Activated CD8-positive, alpha-beta T cell treated with anti-CD3 and anti-CD28 coated beads, Interleukin-2, amount 10 ng/mL, durations not matched to agents 7 days and 5 days (primary cell): ENCODE results near the gene AMDHD2. TPM values are rescaled to one million over a fixed set of nuclear protein-coding genes. Genes with fewer than 3 reads are reported as not detected.

Experiments used
- ATAC-seq: fragments of 150-1000 bp; cut with Tn5 transposase; one replicate; pipeline ENCODE4 v1.10.0; 2021; ENCODE audit warnings: moderate library complexity
- CTCF ChIA-PET: fragments of 350-600 bp; sonication (Branson Sonifier 250); formaldehyde crosslinking; loops from one replicate; lab custom pipeline; 2021; ENCODE audit warnings: antibody characterized with exemption; lab: Charles Lee
- POLR2A ChIA-PET: fragments of 350-600 bp; sonication (Branson Sonifier 250); formaldehyde crosslinking; loops from one replicate; lab custom pipeline; 2021; ENCODE audit warnings: antibody characterized with exemption; lab: Charles Lee
- DNase-seq: peaks from one replicate; pipeline ENCODE4 v3.0.0-alpha.2; 2020
- H3K27ac Mint-ChIP-seq: one replicate; pipeline ENCODE4 v1.8.0; 2021; ENCODE audit warnings: mild to moderate bottlenecking, mixed read lengths
- H3K27me3 Mint-ChIP-seq: one replicate; pipeline ENCODE4 v1.8.0; 2021; ENCODE audit warnings: low read depth, mixed read lengths
- H3K36me3 Mint-ChIP-seq: one replicate; pipeline ENCODE4 v1.8.0; 2021; ENCODE audit warnings: low read depth, mixed read lengths
- H3K4me1 Mint-ChIP-seq: one replicate; pipeline ENCODE4 v1.8.0; 2021; ENCODE audit warnings: low read depth, mixed read lengths
- H3K4me3 Mint-ChIP-seq: one replicate; pipeline ENCODE4 v1.8.0; 2021; ENCODE audit warnings: mild to moderate bottlenecking, mixed read lengths
- H3K9me3 Mint-ChIP-seq: one replicate; pipeline ENCODE4 v1.8.0; 2022; ENCODE audit warnings: mixed read lengths; ENCODE audit not compliant: insufficient read depth
- total RNA-seq, 2 experiments: library from RNA; stranded (reverse); gene quantifications; one replicate each; pipeline ENCODE4 v1.2.3, GENCODE V29; 2021

The AMDHD2 gene, protein sequence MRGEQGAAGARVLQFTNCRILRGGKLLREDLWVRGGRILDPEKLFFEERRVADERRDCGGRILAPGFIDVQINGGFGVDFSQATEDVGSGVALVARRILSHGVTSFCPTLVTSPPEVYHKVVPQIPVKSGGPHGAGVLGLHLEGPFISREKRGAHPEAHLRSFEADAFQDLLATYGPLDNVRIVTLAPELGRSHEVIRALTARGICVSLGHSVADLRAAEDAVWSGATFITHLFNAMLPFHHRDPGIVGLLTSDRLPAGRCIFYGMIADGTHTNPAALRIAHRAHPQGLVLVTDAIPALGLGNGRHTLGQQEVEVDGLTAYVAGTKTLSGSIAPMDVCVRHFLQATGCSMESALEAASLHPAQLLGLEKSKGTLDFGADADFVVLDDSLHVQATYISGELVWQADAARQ
- 10 to 100 TPM; 54.0 to 58.5 TPM for total RNA-seq

DNA sequence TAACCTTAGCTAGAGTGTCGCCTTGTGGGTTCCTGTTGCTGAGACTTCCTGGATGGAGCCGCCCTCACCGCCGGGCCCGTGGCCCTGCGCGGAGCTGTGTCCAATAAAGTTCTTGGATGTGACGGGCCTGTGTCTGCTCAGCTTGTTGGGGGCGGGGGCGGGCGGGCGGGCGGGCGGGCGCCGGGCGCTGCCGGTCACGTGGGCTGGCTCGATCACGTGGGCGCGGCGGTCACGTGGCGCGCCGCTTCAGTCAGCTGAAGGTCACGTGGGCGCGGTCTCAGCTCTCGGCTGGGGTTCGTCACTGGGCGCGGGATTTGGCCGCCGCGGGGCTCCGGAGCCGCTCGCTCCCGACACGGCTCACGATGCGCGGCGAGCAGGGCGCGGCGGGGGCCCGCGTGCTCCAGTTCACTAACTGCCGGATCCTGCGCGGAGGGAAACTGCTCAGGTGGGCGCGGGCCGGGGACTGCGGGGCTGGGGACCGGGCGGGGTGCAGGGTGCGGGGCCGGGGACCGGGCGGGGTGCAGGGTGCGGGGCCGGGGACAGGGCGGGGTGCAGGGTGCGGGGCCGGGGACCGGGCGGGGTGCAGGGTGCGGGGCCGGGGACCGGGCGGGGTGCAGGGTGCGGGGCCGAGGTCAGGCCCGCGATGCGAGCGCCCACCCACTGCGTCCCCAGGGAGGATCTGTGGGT lies at the start of gene AMDHD2:
Gene AMDHD2 (plus strand): TSS at position 275 of the 687 bp plus-strand sequence. CDS start 88 bp downstream, at position 363.
- Mint-ChIP-seq H3K36me3 (peaks cover 35% of the 10 kb centered on the region), H3K9me3 (no peaks in the 10 kb centered on the region), H3K27me3 (no peaks in the 10 kb centered on the region), H3K4me1 (peaks cover 50% of the 10 kb centered on the region), H3K4me3 (peak within 1 kb of the TSS; percentile 87), H3K27ac (peak within 1 kb of the TSS; percentile 95)
- ChIA-PET POLR2A (interaction anchor here (0.9 to 2.6 kb wide), 7 partner anchors 9 to 360 kb away, joined by 3 to 48 read pairs (median 5); partner anchors contain the start of genes CCNF, CEMP1, PDPK1 and SRRM2), CTCF (interaction anchor here (1.3 to 1.4 kb wide), 2 partner anchors 12 to 19 kb away, joined by 4 to 5 read pairs; no protein-coding TSS in a partner anchor)
- DNase-seq, result peak; percentile 93
- ATAC-seq, result peak; percentile 69

DNA sequence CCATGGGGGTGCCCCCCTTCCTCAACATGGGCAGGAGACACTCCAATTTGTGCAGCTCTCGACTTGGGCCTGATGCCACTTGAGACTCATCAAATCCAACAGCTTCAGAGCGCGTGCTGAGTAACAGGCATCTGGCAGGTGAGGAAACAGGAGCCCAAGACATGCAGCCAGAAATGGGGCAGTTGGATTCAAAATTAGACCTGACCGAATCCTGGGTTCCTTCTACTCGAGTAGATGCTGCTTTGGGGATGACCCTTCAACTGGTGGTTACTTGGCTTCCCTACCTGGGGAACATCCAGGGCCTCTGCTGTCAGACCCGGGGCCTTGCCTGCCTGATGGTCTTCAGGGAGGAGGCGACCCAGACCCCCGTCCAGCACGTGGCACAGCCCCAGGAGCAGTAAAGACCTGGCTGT lies 49.6 kb upstream of the AMDHD2 start:
- no peaks in the 10 kb centered on the region for H3K36me3 Mint-ChIP-seq

DNA sequence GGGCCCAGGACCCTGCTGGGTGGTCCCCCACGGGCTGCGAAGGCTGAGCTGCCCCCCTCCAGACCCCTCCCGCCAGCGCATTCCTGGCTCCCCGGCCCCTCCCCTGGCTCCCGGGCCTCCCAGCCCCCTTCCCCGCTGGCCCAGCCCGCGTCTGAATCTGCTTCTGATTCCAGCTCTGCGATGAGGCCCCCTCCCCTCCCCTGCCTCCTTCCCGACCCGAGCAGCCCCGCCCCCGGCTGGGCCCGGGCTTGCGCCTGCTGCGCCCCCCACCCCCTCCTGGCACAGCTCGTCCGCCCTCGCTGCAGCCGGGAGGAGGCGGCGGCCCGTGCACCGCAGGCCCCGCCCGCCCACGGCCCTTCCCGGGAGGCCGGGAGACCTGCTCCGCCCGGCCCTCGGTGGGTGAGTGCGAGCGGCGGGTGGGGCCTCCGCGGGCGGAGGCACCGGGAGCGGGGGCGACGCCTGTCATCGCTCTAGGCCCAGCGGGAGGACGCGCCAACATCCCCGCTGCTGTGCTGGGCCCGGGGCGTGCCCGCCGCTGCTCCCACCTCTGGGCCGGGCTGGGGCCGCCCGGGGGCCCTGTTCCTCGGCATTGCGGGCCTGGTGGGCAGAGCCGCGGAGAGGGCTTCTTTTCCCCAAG lies 49.0 kb upstream of the AMDHD2 start, which contains the start of gene NTN3:
Gene NTN3 (plus strand): TSS at position 282 of the 637 bp plus-strand sequence. CDS start 405 bp downstream, outside the sequence.
- no peak for ATAC-seq
- Mint-ChIP-seq H3K36me3 (no peaks in the 10 kb centered on the region), H3K4me3 (no peak within 1 kb of the TSS), H3K27me3 (peaks cover 38% of the 10 kb centered on the region), H3K9me3 (no peaks in the 10 kb centered on the region), H3K27ac (no peak within 1 kb of the TSS), H3K4me1 (peaks cover 15% of the 10 kb centered on the region)
- DNase-seq, result no peak
- CTCF ChIA-PET, result interaction anchor here (1.4 to 3.3 kb wide), 2 partner anchors 11 to 30 kb away, joined by 4 to 10 read pairs; partner anchors contain the start of gene TEDC2
- POLR2A ChIA-PET, result interaction anchor here (3.2 kb wide), 1 partner anchor 10 kb away, joined by 14 read pairs; the partner anchor contains the start of gene TEDC2

More for the DNA sequence above, 49.6 kb upstream of the AMDHD2 start:
- peaks cover 38% of the 10 kb centered on the region for H3K27me3 Mint-ChIP-seq
- CTCF ChIA-PET, result interaction anchor here (1.4 to 3.3 kb wide), 3 partner anchors 11 to 31 kb away, joined by 3 to 10 read pairs (median 4); partner anchors contain the start of gene TEDC2
- no peaks in the 10 kb centered on the region for H3K9me3 Mint-ChIP-seq
- no peak overlapping the region for H3K27ac Mint-ChIP-seq
- peaks cover 11% of the 10 kb centered on the region for H3K4me1 Mint-ChIP-seq
- no peak overlapping the region for H3K4me3 Mint-ChIP-seq
- ATAC-seq (no peak), DNase-seq (no peak)
- POLR2A ChIA-PET, result interaction anchor here (3.2 kb wide), 1 partner anchor 10 kb away, joined by 14 read pairs; the partner anchor contains the start of gene TEDC2

DNA sequence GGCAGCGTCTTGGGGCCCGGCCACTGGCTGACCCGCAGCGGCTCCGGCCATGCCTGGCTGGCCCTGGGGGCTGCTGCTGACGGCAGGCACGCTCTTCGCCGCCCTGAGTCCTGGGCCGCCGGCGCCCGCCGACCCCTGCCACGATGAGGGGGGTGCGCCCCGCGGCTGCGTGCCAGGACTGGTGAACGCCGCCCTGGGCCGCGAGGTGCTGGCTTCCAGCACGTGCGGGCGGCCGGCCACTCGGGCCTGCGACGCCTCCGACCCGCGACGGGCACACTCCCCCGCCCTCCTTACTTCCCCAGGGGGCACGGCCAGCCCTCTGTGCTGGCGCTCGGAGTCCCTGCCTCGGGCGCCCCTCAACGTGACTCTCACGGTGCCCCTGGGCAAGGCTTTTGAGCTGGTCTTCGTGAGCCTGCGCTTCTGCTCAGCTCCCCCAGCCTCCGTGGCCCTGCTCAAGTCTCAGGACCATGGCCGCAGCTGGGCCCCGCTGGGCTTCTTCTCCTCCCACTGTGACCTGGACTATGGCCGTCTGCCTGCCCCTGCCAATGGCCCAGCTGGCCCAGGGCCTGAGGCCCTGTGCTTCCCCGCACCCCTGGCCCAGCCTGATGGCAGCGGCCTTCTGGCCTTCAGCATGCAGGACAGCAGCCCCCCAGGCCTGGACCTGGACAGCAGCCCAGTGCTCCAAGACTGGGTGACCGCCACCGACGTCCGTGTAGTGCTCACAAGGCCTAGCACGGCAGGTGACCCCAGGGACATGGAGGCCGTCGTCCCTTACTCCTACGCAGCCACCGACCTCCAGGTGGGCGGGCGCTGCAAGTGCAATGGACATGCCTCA lies 48.3 kb upstream of the AMDHD2 start:
- Mint-ChIP-seq H3K36me3 (no peaks in the 10 kb centered on the region), H3K27me3 (peaks cover 35% of the 10 kb centered on the region), H3K4me3 (no peak overlapping the region), H3K27ac (no peak overlapping the region), H3K4me1 (peaks cover 23% of the 10 kb centered on the region), H3K9me3 (no peaks in the 10 kb centered on the region)
- ATAC-seq, result no peak
- POLR2A ChIA-PET, result interaction anchor here (3.2 kb wide), 1 partner anchor 11 kb away, joined by 14 read pairs; the partner anchor contains the start of gene TEDC2
- CTCF ChIA-PET, result interaction anchor here (0.5 kb wide), 1 partner anchor 44 kb away, joined by 3 read pairs; no protein-coding TSS in a partner anchor
- DNase-seq, result no peak

DNA sequence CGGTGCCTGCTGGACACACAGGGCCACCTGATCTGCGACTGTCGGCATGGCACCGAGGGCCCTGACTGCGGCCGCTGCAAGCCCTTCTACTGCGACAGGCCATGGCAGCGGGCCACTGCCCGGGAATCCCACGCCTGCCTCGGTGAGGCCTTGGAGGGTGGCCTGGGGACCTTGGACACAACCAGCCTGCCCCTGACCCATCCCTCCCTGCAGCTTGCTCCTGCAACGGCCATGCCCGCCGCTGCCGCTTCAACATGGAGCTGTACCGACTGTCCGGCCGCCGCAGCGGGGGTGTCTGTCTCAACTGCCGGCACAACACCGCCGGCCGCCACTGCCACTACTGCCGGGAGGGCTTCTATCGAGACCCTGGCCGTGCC lies 47.7 kb upstream of the AMDHD2 start:
- ATAC-seq, result no peak
- H3K9me3 Mint-ChIP-seq, result no peaks in the 10 kb centered on the region
- ChIA-PET POLR2A (interaction anchor here (3.2 kb wide), 1 partner anchor 12 kb away, joined by 14 read pairs; the partner anchor contains the start of gene TEDC2), CTCF (interaction anchor here (0.5 kb wide), 1 partner anchor 44 kb away, joined by 3 read pairs; no protein-coding TSS in a partner anchor)
- no peak for DNase-seq
- H3K4me1 Mint-ChIP-seq, result peaks cover 25% of the 10 kb centered on the region
- H3K27me3 Mint-ChIP-seq, result peaks cover 31% of the 10 kb centered on the region
- H3K36me3 Mint-ChIP-seq, result no peaks in the 10 kb centered on the region
- H3K27ac Mint-ChIP-seq, result no peak overlapping the region
- no peak overlapping the region for H3K4me3 Mint-ChIP-seq

DNA sequence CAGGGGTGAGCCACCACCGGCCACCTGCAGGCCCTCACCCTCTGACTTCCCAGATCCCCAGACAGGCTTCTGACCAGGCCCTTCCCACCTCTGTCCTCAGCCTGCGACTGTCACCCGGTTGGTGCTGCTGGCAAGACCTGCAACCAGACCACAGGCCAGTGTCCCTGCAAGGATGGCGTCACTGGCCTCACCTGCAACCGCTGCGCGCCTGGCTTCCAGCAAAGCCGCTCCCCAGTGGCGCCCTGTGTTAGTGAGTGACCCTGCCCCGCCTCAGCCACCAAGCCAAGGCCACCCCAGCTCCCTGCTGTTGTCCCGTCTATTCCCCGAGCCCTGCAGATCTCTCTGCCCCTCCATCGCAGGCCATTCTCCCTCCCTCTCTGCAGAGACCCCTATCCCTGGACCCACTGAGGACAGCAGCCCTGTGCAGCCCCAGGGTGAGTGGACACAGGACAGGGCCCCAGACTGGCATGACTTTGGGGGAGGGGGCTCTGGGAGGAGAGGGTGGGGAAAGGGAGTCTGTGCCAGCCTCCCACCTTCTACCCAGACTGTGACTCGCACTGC lies 47.2 kb upstream of the AMDHD2 start:
- ChIA-PET CTCF (interaction anchor here (0.7 kb wide), 1 partner anchor 44 kb away, joined by 3 read pairs; the partner anchor contains the start of gene CCNF), POLR2A (no interaction called here)
- DNase-seq (no peak), ATAC-seq (no peak)
- Mint-ChIP-seq H3K27me3 (peaks cover 31% of the 10 kb centered on the region), H3K36me3 (no peaks in the 10 kb centered on the region), H3K4me3 (peak overlapping the region; percentile 60), H3K9me3 (no peaks in the 10 kb centered on the region), H3K4me1 (peaks cover 28% of the 10 kb centered on the region), H3K27ac (peak overlapping the region; percentile 60)

DNA sequence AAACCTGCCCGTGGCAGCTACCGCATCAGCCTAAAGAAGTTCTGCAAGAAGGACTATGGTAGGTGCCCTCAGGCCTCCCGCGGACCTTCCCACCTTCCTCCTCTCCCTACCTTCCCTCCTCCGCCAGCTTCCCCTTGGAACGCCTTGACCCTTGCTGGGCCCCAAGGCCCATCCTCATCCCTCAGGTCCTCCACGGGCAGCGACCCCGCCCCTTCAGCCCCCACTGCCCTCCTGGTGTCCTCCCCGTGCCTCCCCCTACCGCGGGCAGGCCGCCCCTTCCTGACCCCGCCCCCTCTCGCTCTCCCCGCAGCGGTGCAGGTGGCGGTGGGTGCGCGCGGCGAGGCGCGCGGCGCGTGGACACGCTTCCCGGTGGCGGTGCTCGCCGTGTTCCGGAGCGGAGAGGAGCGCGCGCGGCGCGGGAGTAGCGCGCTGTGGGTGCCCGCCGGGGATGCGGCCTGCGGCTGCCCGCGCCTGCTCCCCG lies 46.7 kb upstream of the AMDHD2 start:
- Mint-ChIP-seq H3K9me3 (no peaks in the 10 kb centered on the region), H3K27me3 (peaks cover 27% of the 10 kb centered on the region), H3K36me3 (no peaks in the 10 kb centered on the region), H3K4me3 (peak overlapping the region; percentile 60), H3K27ac (peak overlapping the region; percentile 60), H3K4me1 (peaks cover 26% of the 10 kb centered on the region)
- ChIA-PET CTCF (interaction anchor here (0.7 to 1.5 kb wide), 3 partner anchors 13 to 44 kb away, joined by 3 to 4 read pairs (median 3); partner anchors contain the start of genes CCNF and TEDC2), POLR2A (interaction anchor here (1.3 kb wide), 1 partner anchor 15 kb away, joined by 4 read pairs; no protein-coding TSS in a partner anchor)
- no peak for DNase-seq
- no peak for ATAC-seq

DNA sequence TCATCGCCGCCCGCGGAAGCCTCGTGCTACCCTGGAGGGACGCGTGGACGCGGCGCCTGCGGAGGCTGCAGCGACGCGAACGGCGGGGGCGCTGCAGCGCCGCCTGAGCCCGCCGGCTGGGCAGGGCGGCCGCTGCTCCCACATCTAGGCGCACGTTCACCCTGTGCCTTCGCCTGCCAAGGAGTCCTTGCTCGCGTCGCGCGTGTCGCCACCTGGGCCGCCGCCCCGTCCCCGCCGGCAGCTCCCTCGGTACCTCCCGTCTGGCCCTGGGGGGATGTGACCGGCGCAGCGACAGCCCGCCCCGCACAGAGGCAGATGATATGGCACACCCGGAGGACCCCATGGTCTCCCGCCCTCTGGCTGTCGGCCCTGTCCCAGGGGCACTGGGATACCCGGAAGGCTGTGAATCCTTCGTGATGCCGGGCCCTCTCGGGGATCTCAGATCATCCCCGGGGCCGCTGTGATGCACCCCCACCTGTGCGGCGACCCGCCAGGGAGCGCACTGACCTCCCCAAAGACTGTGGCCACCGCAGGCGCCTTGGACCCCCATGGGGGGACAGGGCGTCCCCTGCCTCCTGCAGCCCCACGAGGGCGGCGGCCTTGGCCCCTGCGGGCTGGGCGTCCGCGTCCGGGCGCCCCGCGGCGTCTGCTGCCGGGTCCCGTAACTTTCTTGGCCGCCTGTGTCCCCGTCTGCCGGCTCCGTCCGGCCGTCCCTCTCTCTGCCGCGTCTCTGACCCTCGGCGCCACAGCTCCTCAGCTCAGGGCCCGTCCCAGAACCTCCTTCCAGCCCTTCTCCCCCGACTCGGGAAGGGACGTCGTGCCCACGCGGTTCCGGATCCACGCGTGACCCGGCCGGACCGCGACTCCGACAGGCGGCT lies 45.9 kb upstream of the AMDHD2 start:
- H3K27me3 Mint-ChIP-seq, result peaks cover 22% of the 10 kb centered on the region
- ChIA-PET POLR2A (interaction anchor here (0.6 to 1.3 kb wide), 3 partner anchors 14 to 40 kb away, joined by 3 to 4 read pairs (median 4); partner anchors contain the start of gene ATP6V0C), CTCF (interaction anchor here (0.7 to 1.5 kb wide), 6 partner anchors 11 to 44 kb away, joined by 3 to 4 read pairs (median 4); partner anchors contain the start of gene TEDC2)
- H3K4me3 Mint-ChIP-seq, result peak overlapping the region; percentile 77
- peak; percentile 70 for ATAC-seq
- no peaks in the 10 kb centered on the region for H3K9me3 Mint-ChIP-seq
- H3K4me1 Mint-ChIP-seq, result peaks cover 26% of the 10 kb centered on the region
- peak; percentile 68 for DNase-seq
- peak overlapping the region; percentile 73 for H3K27ac Mint-ChIP-seq
- no peaks in the 10 kb centered on the region for H3K36me3 Mint-ChIP-seq

DNA sequence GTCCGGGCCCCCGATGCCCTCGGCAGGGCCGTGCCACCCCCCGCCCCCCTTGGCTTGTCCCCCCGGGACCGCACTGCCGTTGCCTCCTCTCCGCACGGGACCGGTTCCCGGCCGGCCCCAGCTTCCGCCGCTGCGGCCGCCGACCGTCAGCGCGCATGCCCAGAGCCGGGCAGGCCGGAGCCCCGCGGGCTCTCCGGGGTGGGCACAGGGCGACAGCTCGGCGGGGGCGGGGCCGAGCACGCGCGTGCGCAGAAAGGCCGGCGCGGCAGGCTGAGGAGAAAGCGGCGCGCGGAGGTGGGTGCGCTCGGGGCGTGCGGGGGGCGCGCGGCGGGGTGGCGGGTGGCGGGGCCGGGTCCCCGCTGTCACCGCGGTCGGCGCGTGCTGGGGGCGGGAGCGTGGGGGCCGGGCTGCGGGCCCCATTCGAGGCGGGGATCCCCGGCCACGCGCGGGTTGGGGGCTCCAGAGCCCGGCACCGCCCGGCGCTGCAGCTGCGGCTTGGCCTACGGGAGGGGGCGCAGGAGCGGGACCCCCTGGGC lies 45.2 kb upstream of the AMDHD2 start, which contains the start of gene TBC1D24:
Gene TBC1D24 (plus strand): TSS at position 251 of the 536 bp plus-strand sequence. CDS start 21,022 bp downstream, outside the sequence.
- peaks cover 17% of the 10 kb centered on the region for H3K27me3 Mint-ChIP-seq
- H3K9me3 Mint-ChIP-seq, result no peaks in the 10 kb centered on the region
- peak within 1 kb of the TSS; percentile 73 for H3K27ac Mint-ChIP-seq
- ChIA-PET CTCF (interaction anchor here (0.7 to 1.5 kb wide), 6 partner anchors 12 to 44 kb away, joined by 3 to 4 read pairs (median 4); partner anchors contain the start of gene TEDC2), POLR2A (interaction anchor here (0.6 to 1.3 kb wide), 3 partner anchors 14 to 39 kb away, joined by 3 to 4 read pairs (median 4); partner anchors contain the start of gene ATP6V0C)
- peaks cover 23% of the 10 kb centered on the region for H3K4me1 Mint-ChIP-seq
- peak within 1 kb of the TSS; percentile 77 for H3K4me3 Mint-ChIP-seq
- no peaks in the 10 kb centered on the region for H3K36me3 Mint-ChIP-seq
- peak; percentile 85 for DNase-seq
- peak; percentile 73 for ATAC-seq
